Uterus (tissue), 4 donors: ENCODE measurements around the gene CFAP61. TPM values are rescaled to one million over a fixed set of nuclear protein-coding genes. Genes with fewer than 3 reads are reported as not detected.
A peak's percentile ranks its signal among the peaks of the same experiment; 100 is the strongest.
"Not testable (repeated sequence)": the region's sequence is repeated elsewhere in the genome, so short reads cannot be mapped to it uniquely, and the experiment has no call there.

Experiments used
- DNase-seq, 2 donors: peaks; one replicate each; pipeline ENCODE4 v3.0.0-alpha.2; 2019 to 2020
- H3K27ac ChIP-seq, 2 donors: fragments of 200-600 bp; sonication (generic); 1 replicate in 1 of 2; 2 replicates in 1 of 2; pipeline ENCODE4 v1.5.1; 2016 to 2018
- H3K27me3 ChIP-seq, 2 donors: fragments of 200-600 bp; sonication (generic); one replicate each; pipeline ENCODE4 v1.5.1; 2018 to 2019; ENCODE audit warnings: control low read depth in 1 of 2
- H3K36me3 ChIP-seq, 2 donors: fragments of 200-600 bp; sonication (generic); one replicate each; pipeline ENCODE4 v1.5.1; 2019; ENCODE audit warnings: control low read depth in 1 of 2
- H3K4me1 ChIP-seq, 2 donors: fragments of 200-600 bp; sonication (generic); one replicate each; pipeline ENCODE4 v1.5.1; 2018 to 2019; ENCODE audit warnings: control low read depth in 1 of 2
- H3K4me3 ChIP-seq, 2 donors: fragments of 200-600 bp; sonication (generic); 1 replicate in 1 of 2; 2 replicates in 1 of 2; pipeline ENCODE4 v1.5.1; 2018 to 2019; ENCODE audit warnings: mild to moderate bottlenecking in 1 of 2
- H3K9me3 ChIP-seq, 2 donors: fragments of 200-600 bp; sonication (generic); one replicate each; pipeline ENCODE4 v1.5.1; 2019; ENCODE audit warnings: control low read depth in 1 of 2
- POLR2A ChIP-seq, 2 donors: fragments of 450-650 bp; IDR thresholded peaks; one replicate each; pipeline ENCODE4 v1.6.1; 2016; ENCODE audit warnings: antibody characterized with exemption in 2 of 2, mild to moderate bottlenecking in 1 of 2, moderate library complexity in 1 of 2
- intact Hi-C: fragments of 100-400 bp; cut with DNase I; formaldehyde crosslinking; loops from one replicate; pipeline ENCODE4 v1.15.1; 2023; ENCODE audit warnings: low total_unique reads
- total RNA-seq, 4 donors: library from RNA; depleted of rRNA in 3 of 4; stranded (reverse); fragments of >200 nt in 3 of 4; gene quantifications; one replicate each; pipeline versions ENCODE4 v1.1.0 to v1.2.4, GENCODE V29; 2014 to 2023
- TF ChIP-seq, protein P1 (sequence below), 4 experiments: fragments of 200-600 bp in 2 of 4; fragments of 450-650 bp in 2 of 4; sonication (generic) in 2 of 4; IDR thresholded peaks; one replicate each; pipeline ENCODE4 v1.5.1; 2016 to 2019; ENCODE audit warnings: antibody characterized with exemption in 4 of 4, mild to moderate bottlenecking in 2 of 4, moderate library complexity in 1 of 4
- donor health status: DM: yes; HTN: yes; CAD: no.

CFAP61 gene, protein sequence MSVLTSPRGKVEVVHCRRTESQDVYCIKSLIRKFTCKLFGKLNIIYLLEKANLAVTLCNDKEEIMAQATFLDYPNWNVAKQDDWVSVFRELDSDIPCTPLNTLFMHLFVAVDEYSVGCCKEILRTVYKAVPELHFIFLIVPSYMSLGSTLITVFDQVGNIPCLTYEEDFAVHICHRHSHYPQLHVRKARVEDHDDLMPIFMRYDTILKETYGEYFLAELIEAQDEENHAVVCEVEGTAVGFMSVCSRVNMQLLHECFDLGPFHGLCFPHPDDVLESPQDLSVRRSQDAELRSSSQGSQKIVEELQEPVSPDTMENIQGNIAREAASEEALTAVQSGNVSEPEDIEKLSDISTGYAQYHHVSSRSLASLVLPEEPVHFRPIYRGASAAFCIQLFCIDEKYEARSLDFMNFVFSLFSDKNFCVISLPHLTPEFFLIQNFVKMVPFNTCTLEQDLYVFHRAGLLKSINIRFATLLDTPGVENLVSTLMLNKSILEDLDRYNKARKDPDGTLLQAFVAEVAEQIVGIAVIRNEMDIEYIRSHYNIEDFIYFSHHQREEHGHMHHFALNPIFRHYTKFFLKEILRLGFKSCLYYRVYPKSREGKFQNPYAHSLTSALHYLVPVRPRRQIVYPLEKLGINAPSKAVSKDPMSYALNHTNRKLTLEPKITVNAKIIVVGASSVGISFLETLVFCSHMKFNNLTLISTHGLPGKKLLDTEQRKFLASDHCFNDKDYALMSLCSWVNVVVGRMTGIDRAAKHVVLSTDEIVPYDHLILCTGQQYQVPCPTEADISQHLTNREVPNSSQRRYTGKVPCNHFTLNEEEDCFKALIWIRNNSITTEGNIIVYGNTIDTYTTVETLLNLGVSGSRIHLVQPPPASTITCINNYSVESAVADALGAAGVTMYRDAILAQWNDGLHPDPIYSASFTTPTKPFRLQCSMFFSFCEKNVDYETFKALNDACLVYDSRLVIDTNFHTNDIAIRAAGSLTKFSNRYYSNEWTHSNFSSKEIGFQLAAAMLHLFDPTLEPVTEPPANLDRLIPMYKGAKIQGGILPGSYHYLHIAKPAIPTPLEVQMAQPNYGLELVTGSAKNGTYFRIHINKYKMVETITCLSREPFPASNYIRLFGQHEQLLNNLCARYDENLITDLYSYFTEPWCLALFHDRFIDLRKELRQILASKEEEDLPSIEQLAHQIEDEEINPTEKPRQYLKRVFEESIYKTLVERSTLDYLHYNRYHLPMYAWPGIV
- 1 to 10 TPM in 3 of 4 donors, not detected in 1; 3.0 to 8.2 (median 7.5) TPM for total RNA-seq

DNA sequence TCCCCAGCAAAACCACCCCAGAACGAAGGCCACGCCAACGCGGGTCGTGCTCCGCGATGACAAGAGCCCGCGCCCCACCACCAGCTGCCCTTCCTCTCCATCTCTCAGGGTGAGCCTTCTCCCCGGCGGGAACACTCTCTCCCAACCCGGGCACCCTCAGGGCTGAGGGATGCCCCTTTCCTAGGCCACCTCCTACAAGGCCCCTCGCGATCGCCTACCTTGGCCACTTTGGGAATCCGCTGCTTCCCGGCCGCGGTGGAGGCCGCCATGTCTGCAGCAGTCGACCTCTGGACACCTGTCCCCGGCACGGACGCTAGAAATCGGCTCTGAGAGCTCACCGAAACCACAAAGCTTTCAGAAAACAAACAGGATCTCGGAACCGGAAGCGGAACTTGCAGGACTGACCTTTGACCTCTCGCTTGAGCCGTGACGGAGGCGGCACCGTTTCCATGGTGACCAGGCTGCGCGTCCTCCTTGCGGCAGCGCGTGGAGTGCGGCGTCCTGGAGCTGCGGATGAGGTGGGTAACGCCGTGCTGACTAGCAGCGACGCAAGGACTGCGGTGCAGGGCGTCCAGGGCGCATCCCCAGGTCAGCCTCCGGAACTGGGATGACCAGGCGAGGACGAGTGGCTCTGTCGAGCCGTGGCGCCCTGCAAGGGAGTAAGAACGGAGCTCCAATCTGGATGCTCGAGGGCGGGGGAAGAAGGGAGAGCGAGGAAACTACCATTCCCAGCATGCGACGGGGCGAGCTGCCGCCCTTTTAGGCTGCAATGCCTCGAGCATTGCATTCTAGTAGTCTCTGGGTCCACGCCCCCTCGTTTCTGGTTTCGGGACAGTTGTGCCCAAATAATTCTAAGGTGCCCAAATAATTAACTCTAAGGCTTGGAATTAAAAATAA, at the start of gene CFAP61, which contains the start of gene CRNKL1:
TSS of gene CFAP61 (plus strand) at position 459 of the 897 bp plus-strand sequence. CDS start 4,122 bp downstream, outside the sequence.
TSS of gene CRNKL1 (minus strand) at position 393 of the 897 bp plus-strand sequence. CDS start at position 269, 124 bp downstream.
- intact Hi-C loops: no loop called here
- H3K4me1 ChIP-seq: peaks cover 0 to 9% of the 10 kb centered on the region in 2 donors
- H3K27me3 ChIP-seq: no peaks in the 10 kb centered on the region
- no peaks in the 10 kb centered on the region for H3K9me3 ChIP-seq
- H3K36me3 ChIP-seq: no peaks in the 10 kb centered on the region
- peak within 1 kb of the TSS; percentile 82 to 84 for H3K27ac ChIP-seq
- H3K4me3 ChIP-seq: peak within 1 kb of the TSS; percentile 81 to 95
- peak; percentile 94 to 96 for DNase-seq
- TF ChIP-seq, protein P1, sequence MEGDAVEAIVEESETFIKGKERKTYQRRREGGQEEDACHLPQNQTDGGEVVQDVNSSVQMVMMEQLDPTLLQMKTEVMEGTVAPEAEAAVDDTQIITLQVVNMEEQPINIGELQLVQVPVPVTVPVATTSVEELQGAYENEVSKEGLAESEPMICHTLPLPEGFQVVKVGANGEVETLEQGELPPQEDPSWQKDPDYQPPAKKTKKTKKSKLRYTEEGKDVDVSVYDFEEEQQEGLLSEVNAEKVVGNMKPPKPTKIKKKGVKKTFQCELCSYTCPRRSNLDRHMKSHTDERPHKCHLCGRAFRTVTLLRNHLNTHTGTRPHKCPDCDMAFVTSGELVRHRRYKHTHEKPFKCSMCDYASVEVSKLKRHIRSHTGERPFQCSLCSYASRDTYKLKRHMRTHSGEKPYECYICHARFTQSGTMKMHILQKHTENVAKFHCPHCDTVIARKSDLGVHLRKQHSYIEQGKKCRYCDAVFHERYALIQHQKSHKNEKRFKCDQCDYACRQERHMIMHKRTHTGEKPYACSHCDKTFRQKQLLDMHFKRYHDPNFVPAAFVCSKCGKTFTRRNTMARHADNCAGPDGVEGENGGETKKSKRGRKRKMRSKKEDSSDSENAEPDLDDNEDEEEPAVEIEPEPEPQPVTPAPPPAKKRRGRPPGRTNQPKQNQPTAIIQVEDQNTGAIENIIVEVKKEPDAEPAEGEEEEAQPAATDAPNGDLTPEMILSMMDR (IDR thresholded peaks at IDR 0.05): peak in 3 of 4 experiments; percentile 21 to 54 (median 36)
- peak in 1 of 2 donors; percentile 29 for TF ChIP-seq POLR2A (IDR thresholded peaks at IDR 0.05)

DNA sequence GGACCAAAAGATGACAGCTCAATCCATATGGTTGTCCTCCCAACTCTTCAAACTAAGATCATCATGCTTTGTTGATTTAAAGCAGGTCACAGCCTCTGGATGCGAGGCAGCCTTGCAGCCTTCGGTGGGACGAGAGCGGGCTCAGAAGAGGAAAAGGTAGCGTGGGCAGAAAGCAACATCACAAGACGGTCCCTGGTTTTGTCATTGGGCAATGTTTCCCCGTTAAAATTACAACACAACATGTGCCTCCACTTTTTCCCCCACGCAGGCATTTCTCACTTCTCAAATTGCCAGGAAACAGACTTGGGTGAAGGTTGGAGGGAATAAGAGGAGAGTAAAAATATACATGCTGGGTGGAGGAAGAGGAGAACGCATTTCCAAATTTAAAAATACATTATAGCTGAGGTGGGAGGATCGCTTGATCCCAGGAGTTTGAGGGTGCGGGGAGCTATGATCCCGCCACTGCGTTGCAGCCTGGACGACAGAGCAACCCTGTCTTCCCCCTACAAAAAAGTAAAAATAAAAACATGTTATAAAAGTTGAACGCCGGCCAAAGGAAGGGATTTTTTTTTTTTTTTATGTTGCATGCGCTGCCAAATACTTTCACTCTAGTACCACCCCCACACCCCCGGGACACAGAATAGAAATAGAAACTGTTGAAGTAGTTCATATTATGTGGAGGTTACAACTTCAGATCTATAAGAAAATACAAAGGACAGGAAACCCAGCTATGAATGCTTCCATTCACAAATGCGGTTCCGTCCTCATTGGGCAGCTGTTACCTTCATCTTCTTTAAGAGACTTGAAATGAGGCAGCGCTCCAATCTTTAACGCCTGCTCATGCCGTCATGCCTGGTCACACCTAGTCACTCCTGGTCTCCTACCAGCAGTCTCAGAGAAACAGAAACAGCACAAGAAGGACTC, 49.0 kb upstream of the CFAP61 start:
- peak overlapping the region; percentile 79 to 93 for H3K27ac ChIP-seq
- H3K9me3 ChIP-seq: no peaks in the 10 kb centered on the region
- peak; percentile 66 to 83 for DNase-seq
- H3K36me3 ChIP-seq: no peaks in the 10 kb centered on the region
- H3K27me3 ChIP-seq: no peaks in the 10 kb centered on the region
- intact Hi-C loops: no loop called here
- TF ChIP-seq, protein P1 (IDR thresholded peaks at IDR 0.05): no peak
- no peak for TF ChIP-seq POLR2A (IDR thresholded peaks at IDR 0.05)
- H3K4me3 ChIP-seq: peak overlapping the region; percentile 12 to 22
- H3K4me1 ChIP-seq: peaks cover 0 to 6% of the 10 kb centered on the region in 2 donors

DNA sequence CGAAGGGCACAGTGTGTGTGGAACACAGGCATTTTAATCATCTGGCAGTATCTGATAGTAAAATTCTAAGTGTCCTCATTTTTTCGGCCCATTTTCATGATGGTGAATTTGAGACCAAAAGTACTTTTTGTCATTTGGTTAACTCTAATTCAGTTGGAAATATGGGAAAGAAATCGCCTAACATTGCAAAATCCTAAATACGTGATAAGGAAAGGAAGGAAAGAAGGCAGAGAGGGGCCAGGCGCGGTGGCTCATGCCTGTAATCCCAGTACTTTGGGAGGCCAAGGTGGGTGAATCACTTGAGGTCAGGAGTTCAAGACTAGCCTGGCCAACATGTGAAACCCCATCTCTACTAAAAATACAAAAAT, 48.4 kb upstream of the CFAP61 start:
- H3K4me1 ChIP-seq, intact Hi-C loops, DNase-seq, H3K36me3 ChIP-seq, H3K27me3 ChIP-seq, H3K9me3 ChIP-seq: not testable (repeated sequence)
- peak overlapping the region; percentile 12 to 22 for H3K4me3 ChIP-seq
- peak in 1 of 2 donors; percentile 9 for TF ChIP-seq POLR2A (IDR thresholded peaks at IDR 0.05)
- peak overlapping the region; percentile 79 to 93 for H3K27ac ChIP-seq

DNA sequence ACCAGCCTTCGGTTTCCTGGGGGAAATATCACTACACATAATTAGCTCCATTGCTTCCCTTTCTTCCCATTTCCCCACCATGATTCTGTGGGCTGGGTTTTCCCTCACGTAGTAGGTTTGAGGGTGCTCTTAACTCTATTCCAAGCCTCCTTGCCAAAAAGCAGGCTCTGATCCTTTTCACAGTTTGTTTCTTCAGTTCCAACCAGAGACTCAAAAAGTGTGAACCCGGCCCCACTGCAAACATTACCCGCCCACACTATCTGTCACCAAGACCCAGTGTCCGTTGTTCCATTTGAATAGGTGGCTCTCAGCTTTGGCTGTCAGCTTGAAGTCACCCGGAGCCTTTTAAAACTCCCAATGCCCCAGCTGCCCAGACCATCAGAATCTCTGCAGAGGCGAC, 47.0 kb upstream of the CFAP61 start:
- Histone ChIP-seq H3K27ac (peak overlapping the region; percentile 22 to 93), H3K27me3 (no peaks in the 10 kb centered on the region), H3K9me3 (no peaks in the 10 kb centered on the region), H3K4me1 (peaks cover 5 to 6% of the 10 kb centered on the region in 2 donors), H3K4me3 (no peak overlapping the region), H3K36me3 (no peaks in the 10 kb centered on the region)
- intact Hi-C loops: no loop called here
- no peak for TF ChIP-seq POLR2A (IDR thresholded peaks at IDR 0.05)
- TF ChIP-seq, protein P1 (IDR thresholded peaks at IDR 0.05): no peak
- no peak for DNase-seq
